Stimulated activated CD8-positive, alpha-beta memory T cell treated with anti-CD3 and anti-CD28 coated beads, Interleukin-7, amount 100 ng/mL, for 48 hours (primary cell): ENCODE data around the gene TNK1.
"Not testable (repeated sequence)": the region's sequence is repeated elsewhere in the genome, so short reads cannot be mapped to it uniquely, and the experiment has no call there.

Experiments used
- DNase-seq, 2 donors: peaks; one replicate each; pipeline ENCODE4 v3.0.0-alpha.2; 2020; ENCODE audit warnings: low read depth in 1 of 2; ENCODE audit errors: extremely low read depth in 1 of 2

The TNK1 gene

GRCh38 chr17:7354262-7354843, 26.5 kb upstream of the TNK1 start:
- DNase-seq = peak in 1 of 2 donors; percentile 20

- DNase-seq = no peak
Observed at GRCh38 chr17:7355053-7355452, 25.8 kb upstream of the TNK1 start, which contains the start of gene TMEM95. Gene TMEM95 (plus strand): TSS chr17:7355156. CDS start chr17:7355205, 49 bp downstream.

GRCh38 chr17:7355573-7355972, 25.3 kb upstream of the TNK1 start:
- no peak for DNase-seq

GRCh38 chr17:7356072-7356549, 24.8 kb upstream of the TNK1 start:
- peak; percentile 72 to 75 for DNase-seq

GRCh38 chr17:7356756-7357155, 24.1 kb upstream of the TNK1 start:
- DNase-seq = no peak

GRCh38 chr17:7357381-7357780, 23.5 kb upstream of the TNK1 start:
- DNase-seq = no peak

- no peak for DNase-seq
Observed at GRCh38 chr17:7361906-7362305, 19.0 kb upstream of the TNK1 start.

- DNase-seq = no peak
Observed at GRCh38 chr17:7363311-7363710, 17.6 kb upstream of the TNK1 start.

GRCh38 chr17:7365963-7366362, 14.9 kb upstream of the TNK1 start:
- DNase-seq = not testable (repeated sequence)

- DNase-seq = no peak
Observed at GRCh38 chr17:7367083-7367482, 13.8 kb upstream of the TNK1 start.

GRCh38 chr17:7367918-7368598, 12.8 kb upstream of the TNK1 start:
- no peak for DNase-seq

- not testable (repeated sequence) for DNase-seq
Observed at GRCh38 chr17:7368599-7368994, 12.3 kb upstream of the TNK1 start.

- DNase-seq = no peak
Observed at GRCh38 chr17:7369825-7370224, 11.1 kb upstream of the TNK1 start.

- DNase-seq = no peak
Observed at GRCh38 chr17:7370853-7371252, 10.0 kb upstream of the TNK1 start.

GRCh38 chr17:7374353-7374752, 6.5 kb upstream of the TNK1 start:
- no peak for DNase-seq

GRCh38 chr17:7379134-7379533, 1.8 kb upstream of the TNK1 start:
- no peak for DNase-seq

GRCh38 chr17:7380321-7380720, 568 bp upstream of the TNK1 start:
- DNase-seq = no peak

GRCh38 chr17:7382901-7383300, 2.0 kb downstream of the TNK1 start:
- DNase-seq = no peak

GRCh38 chr17:7383371-7383741, 2.5 kb downstream of the TNK1 start:
- DNase-seq = no peak

GRCh38 chr17:7383742-7384488, 3.0 kb downstream of the TNK1 start:
- peak; percentile 54 to 62 for DNase-seq

- no peak for DNase-seq
Observed at GRCh38 chr17:7384489-7385081, 3.7 kb downstream of the TNK1 start.
